Hepatocyte (in vitro differentiated cells): ENCODE data around the gene YBX2.

ENCODE experiments used
- CTCF ChIP-seq: fragments of 200-600 bp; sonication (generic); IDR thresholded peaks from 2 replicates; pipeline ENCODE4 v1.5.1; 2016; ENCODE audit warnings: antibody characterized with exemption, mild to moderate bottlenecking; ENCODE audit not compliant: poor library complexity
- EZH2 ChIP-seq: fragments of 200-600 bp; sonication (generic); IDR thresholded peaks from 2 replicates; pipeline ENCODE4 v1.6.1; 2016; ENCODE audit warnings: antibody characterized with exemption, mild to moderate bottlenecking, borderline replicate concordance

GRCh38 chr17:7258731-7259554 lies 35.5 kb downstream of the YBX2 start:
- TF ChIP-seq CTCF (no peak), EZH2 (no peak)
